HFF-Myc (cell line): ENCODE results near the gene FAM20B.
A peak's percentile ranks its signal among the peaks of the same experiment; 100 is the strongest.
"Not testable (repeated sequence)": the region's sequence is repeated elsewhere in the genome, so short reads cannot be mapped to it uniquely, and the experiment has no call there.

Experiments used
- DNase-seq: peaks from one replicate; pipeline ENCODE4 v3.0.0-alpha.2; 2011; ENCODE audit warnings: low read depth; ENCODE audit errors: extremely low read depth
- H3K4me3 ChIP-seq: replicated peaks from 2 replicates; pipeline ENCODE4 v1.5.1; 2011; ENCODE audit warnings: low read depth, mild to moderate bottlenecking, control low read depth, low read length
- TF ChIP-seq, protein P1 (sequence below): IDR thresholded peaks from 2 replicates; pipeline ENCODE4 v1.5.1; 2012; ENCODE audit warnings: mild to moderate bottlenecking, low read depth, low read length, control low read depth; ENCODE audit errors: missing control alignments

Gene FAM20B

GRCh38 chr1:179025125-179025974 lies at the start of gene FAM20B:
FAM20B (plus strand) TSS chr1:179025894; CDS start chr1:179043848, 17,954 bp downstream.
- peak; percentile 47 for DNase-seq
- H3K4me3 ChIP-seq = peak within 1 kb of the TSS; percentile 83
- TF ChIP-seq, protein P1, sequence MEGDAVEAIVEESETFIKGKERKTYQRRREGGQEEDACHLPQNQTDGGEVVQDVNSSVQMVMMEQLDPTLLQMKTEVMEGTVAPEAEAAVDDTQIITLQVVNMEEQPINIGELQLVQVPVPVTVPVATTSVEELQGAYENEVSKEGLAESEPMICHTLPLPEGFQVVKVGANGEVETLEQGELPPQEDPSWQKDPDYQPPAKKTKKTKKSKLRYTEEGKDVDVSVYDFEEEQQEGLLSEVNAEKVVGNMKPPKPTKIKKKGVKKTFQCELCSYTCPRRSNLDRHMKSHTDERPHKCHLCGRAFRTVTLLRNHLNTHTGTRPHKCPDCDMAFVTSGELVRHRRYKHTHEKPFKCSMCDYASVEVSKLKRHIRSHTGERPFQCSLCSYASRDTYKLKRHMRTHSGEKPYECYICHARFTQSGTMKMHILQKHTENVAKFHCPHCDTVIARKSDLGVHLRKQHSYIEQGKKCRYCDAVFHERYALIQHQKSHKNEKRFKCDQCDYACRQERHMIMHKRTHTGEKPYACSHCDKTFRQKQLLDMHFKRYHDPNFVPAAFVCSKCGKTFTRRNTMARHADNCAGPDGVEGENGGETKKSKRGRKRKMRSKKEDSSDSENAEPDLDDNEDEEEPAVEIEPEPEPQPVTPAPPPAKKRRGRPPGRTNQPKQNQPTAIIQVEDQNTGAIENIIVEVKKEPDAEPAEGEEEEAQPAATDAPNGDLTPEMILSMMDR = no peak

- TF ChIP-seq, protein P1 = no peak
- DNase-seq = no peak
- H3K4me3 ChIP-seq = no peak overlapping the region
Measured at GRCh38 chr1:178976541-178976940, 49.2 kb upstream of the FAM20B start.

- peak; percentile 16 for DNase-seq
- TF ChIP-seq, protein P1 = no peak
- H3K4me3 ChIP-seq = no peak overlapping the region
Measured at GRCh38 chr1:178986204-178986603, 39.5 kb upstream of the FAM20B start.

DNA sequence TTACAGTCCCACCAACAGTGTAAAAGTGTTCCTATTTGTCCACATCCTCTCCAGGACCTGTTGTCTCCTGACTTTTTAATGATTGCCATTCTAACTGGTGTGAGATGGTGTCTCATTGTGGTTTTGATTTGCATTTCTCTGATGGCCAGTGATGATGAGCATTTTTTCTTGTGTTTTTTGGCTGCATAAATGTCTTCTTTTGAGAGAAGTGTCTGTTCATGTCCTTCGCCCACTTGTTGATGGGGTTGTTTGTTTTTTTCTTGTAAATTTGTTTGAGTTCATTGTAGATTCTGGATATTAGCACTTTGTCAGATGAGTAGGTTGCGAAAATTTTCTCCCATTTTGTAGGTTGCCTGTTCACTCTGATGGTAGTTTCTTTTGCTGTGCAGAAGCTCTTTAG lies 37.5 kb upstream of the FAM20B start:
- not testable (repeated sequence) for H3K4me3 ChIP-seq, DNase-seq

DNA sequence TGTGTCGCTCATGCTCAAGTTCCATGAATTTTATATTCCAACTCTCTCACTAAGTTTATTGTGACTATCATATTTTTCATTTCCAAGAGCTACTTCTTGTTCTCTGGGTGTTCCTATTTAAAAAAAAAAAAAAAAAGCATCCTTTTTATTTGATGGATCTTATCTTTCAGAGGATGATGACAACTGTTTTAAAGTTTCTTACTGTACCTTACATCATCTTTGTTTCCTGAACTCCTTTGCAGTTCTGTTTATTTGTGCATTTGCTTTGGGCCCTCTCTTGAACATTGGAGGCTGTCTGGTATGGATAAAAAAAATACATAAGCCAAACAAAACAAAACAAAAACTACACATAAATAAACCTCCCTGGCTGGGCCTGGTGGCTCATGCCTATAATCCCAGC lies 32.1 kb upstream of the FAM20B start:
- DNase-seq = no peak
- H3K4me3 ChIP-seq = no peak overlapping the region
- TF ChIP-seq, protein P1 = no peak

GRCh38 chr1:178997428-178997827 lies 28.3 kb upstream of the FAM20B start:
- DNase-seq = no peak
- no peak overlapping the region for H3K4me3 ChIP-seq
- TF ChIP-seq, protein P1 = no peak

- TF ChIP-seq, protein P1 = no peak
- no peak overlapping the region for H3K4me3 ChIP-seq
- DNase-seq = no peak
Measured at GRCh38 chr1:178998295-178998694, 27.4 kb upstream of the FAM20B start.
